SK-N-SH (cell line): ENCODE results near the gene MEF2A. TPM values are rescaled to one million over a fixed set of nuclear protein-coding genes. Genes with fewer than 3 reads are reported as not detected.

ENCODE experiments used
- CTCF ChIA-PET: fragments of 300-600, 350-600 bp; formaldehyde crosslinking; extraction: SDS; loops from one replicate; lab custom pipeline; 2021; lab: Yijun Ruan, JAX
- POLR2A ChIA-PET: fragments of 350-600 bp; sonication (Branson Sonifier 250); formaldehyde crosslinking; extraction: SDS; loops from one replicate; lab custom pipeline; 2020; ENCODE audit warnings: antibody characterized with exemption, inconsistent platforms; lab: Yijun Ruan, JAX
- DNase-seq: peaks from one replicate; pipeline ENCODE4 v3.0.0; 2012
- H2AFZ ChIP-seq: fragments of 200-600 bp; sonication (generic); 2 replicates; pipeline ENCODE4 v1.8.1; 2016; ENCODE audit warnings: antibody characterized with exemption, mild to moderate bottlenecking, low read depth
- H3F3A ChIP-seq: fragments of 200-600 bp; sonication (generic); replicated peaks from 2 replicates; pipeline ENCODE3; 2016; ENCODE audit warnings: antibody characterized with exemption, mild to moderate bottlenecking; ENCODE audit not compliant: insufficient read depth
- H3K27ac ChIP-seq, 2 experiments: fragments of 200-500 bp in 1 of 2; fragments of 200-600 bp in 1 of 2; sonication (Bioruptor generic) in 1 of 2; sonication (generic), shearing (Covaris generic) in 1 of 2; 2 replicates each; pipeline versions ENCODE4 v1.5.1 to v1.6.1; 2014 to 2016; ENCODE audit warnings: low read depth in 2 of 2, inconsistent platforms in 1 of 2, low read length in 1 of 2, mild to moderate bottlenecking in 1 of 2, mixed read lengths in 1 of 2
- H3K27me3 ChIP-seq: fragments of 200-600 bp; sonication (generic), shearing (Covaris generic); 2 replicates; pipeline ENCODE4 v1.6.1; 2016; ENCODE audit warnings: mixed run types; ENCODE audit not compliant: insufficient read depth
- H3K36me3 ChIP-seq, 2 experiments: fragments of 200-500 bp in 1 of 2; fragments of 200-600 bp in 1 of 2; sonication (Bioruptor generic) in 1 of 2; sonication (generic) in 1 of 2; replicated peaks in 1 of 2; 2 replicates each; pipeline versions ENCODE3 to v1.5.1; 2014 to 2016; ENCODE audit warnings: low read length in 1 of 2, mild to moderate bottlenecking in 1 of 2; ENCODE audit not compliant: insufficient read depth in 2 of 2, control insufficient read depth in 1 of 2
- H3K4me1 ChIP-seq, 2 experiments: fragments of 200-500 bp in 1 of 2; fragments of 200-600 bp in 1 of 2; sonication (Bioruptor generic) in 1 of 2; sonication (generic), shearing (Covaris generic) in 1 of 2; 2 replicates each; pipeline versions ENCODE4 v1.5.1 to v1.6.1; 2014 to 2016; ENCODE audit warnings: low read depth in 1 of 2, low read length in 1 of 2, mixed run types in 1 of 2; ENCODE audit not compliant: insufficient read depth in 2 of 2, control insufficient read depth in 1 of 2
- H3K4me2 ChIP-seq: fragments of 200-600 bp; sonication (generic), shearing (Covaris generic); 2 replicates; pipeline ENCODE4 v1.6.1; 2017; ENCODE audit warnings: mixed run types
- H3K4me3 ChIP-seq, 2 experiments: fragments of 200-500 bp in 1 of 2; fragments of 200-600 bp in 1 of 2; sonication (Bioruptor generic) in 1 of 2; sonication (generic), shearing (Covaris generic) in 1 of 2; 2 replicates each; pipeline versions ENCODE4 v1.5.1 to v1.8.1; 2014 to 2016; ENCODE audit warnings: low read depth in 2 of 2, inconsistent platforms in 1 of 2, low read length in 1 of 2, mild to moderate bottlenecking in 1 of 2, mixed read lengths in 1 of 2, moderate library complexity in 1 of 2
- H3K79me2 ChIP-seq: fragments of 200-600 bp; sonication (generic); 2 replicates; pipeline ENCODE4 v1.8.1; 2017; ENCODE audit warnings: mild to moderate bottlenecking; ENCODE audit not compliant: insufficient read depth
- H3K9ac ChIP-seq: fragments of 200-600 bp; sonication (generic); 2 replicates; pipeline ENCODE4 v1.6.1; 2017; ENCODE audit warnings: mixed run types
- H3K9me2 ChIP-seq: fragments of 200-600 bp; sonication (generic); 2 replicates; pipeline ENCODE4 v1.6.1; 2017; ENCODE audit warnings: mixed run types
- H3K9me3 ChIP-seq: fragments of 200-600 bp; sonication (generic); 2 replicates; pipeline ENCODE4 v1.6.1; 2017; ENCODE audit warnings: mixed run types, mild to moderate bottlenecking, moderate library complexity
- H4K20me1 ChIP-seq: fragments of 200-600 bp; sonication (generic); 2 replicates; pipeline ENCODE4 v1.6.1; 2017; ENCODE audit warnings: mild to moderate bottlenecking, mixed run types; ENCODE audit not compliant: insufficient read depth
- FOXJ3 ChIP-seq: sonication (generic); formaldehyde crosslinking; IDR thresholded peaks from 2 replicates; pipeline ENCODE4 v1.5.1; 2020; ENCODE audit warnings: mild to moderate bottlenecking, missing genetic modification reagents
- FOXM1 ChIP-seq: IDR thresholded peaks from 2 replicates; pipeline ENCODE4 v1.4.0; 2012; ENCODE audit warnings: low read depth, mild to moderate bottlenecking
- GATA2 ChIP-seq: sonication (generic); formaldehyde crosslinking; IDR thresholded peaks from 2 replicates; pipeline ENCODE4 v1.5.0; 2020; ENCODE audit warnings: mild to moderate bottlenecking, missing genetic modification reagents
- MAX ChIP-seq: IDR thresholded peaks from 2 replicates; pipeline ENCODE4 v1.4.0; 2012; ENCODE audit warnings: low read depth
- MXI1 ChIP-seq: IDR thresholded peaks from 2 replicates; pipeline ENCODE4 v1.6.1; 2012; ENCODE audit warnings: mild to moderate bottlenecking, low read depth, low read length, improper control_type of control experiment
- NFIC ChIP-seq: IDR thresholded peaks from 2 replicates; pipeline ENCODE4 v1.4.0; 2012; ENCODE audit warnings: borderline replicate concordance
- RFX5 ChIP-seq: IDR thresholded peaks from 2 replicates; pipeline ENCODE4 v1.6.1; 2012; ENCODE audit warnings: mild to moderate bottlenecking, improper control_type of control experiment, low read length
- RXRA ChIP-seq: IDR thresholded peaks from 2 replicates; pipeline ENCODE4 v1.4.0; 2012; ENCODE audit warnings: low read depth, mild to moderate bottlenecking, borderline replicate concordance
- TAF1 ChIP-seq: IDR thresholded peaks from 2 replicates; pipeline ENCODE4 v1.6.1; 2012; ENCODE audit warnings: low read depth, mild to moderate bottlenecking, low read length, moderate library complexity, borderline replicate concordance
- TCF12 ChIP-seq: IDR thresholded peaks from 2 replicates; pipeline ENCODE4 v1.4.0; 2012
- USF2 ChIP-seq: fragments of 150-350 bp; IDR thresholded peaks from 2 replicates; pipeline ENCODE4 v1.6.1; 2017; ENCODE audit warnings: antibody characterized with exemption, low read length, low read depth, borderline replicate concordance
- WGBS: methylation state at CpG from one replicate; pipeline ENCODE4 v1.1.6; 2017; ENCODE audit warnings: low lambda C conversion rate; 5-methylcytosine and 5-hydroxymethylcytosine counted together
- polyA plus RNA-seq, 3 experiments: library from polyadenylated mRNA; depleted of rRNA; stranded (reverse); fragments of >200 nt; gene quantifications; 2 replicates each; pipeline ENCODE4 v1.2.3, GENCODE V29; 2012
- TF ChIP-seq, protein P1 (sequence below): fragments of 150-350 bp; IDR thresholded peaks from 2 replicates; pipeline ENCODE4 v1.6.1; 2016; ENCODE audit warnings: mild to moderate bottlenecking, low read depth, low read length
- TF ChIP-seq, protein P2 (sequence below): fragments of 200-600 bp; sonication (generic); IDR thresholded peaks from 2 replicates; pipeline ENCODE4 v1.6.1; 2017; ENCODE audit warnings: antibody characterized with exemption, mild to moderate bottlenecking, moderate library complexity

MEF2A gene
- polyA plus RNA-seq, 1 of the 3 experiments (the other 2 are of a cell fraction), result 20.9 TPM

GRCh38 chr15:99668533-99669182 is 102.9 kb downstream of the MEF2A start:
- Histone ChIP-seq H3K79me2 (no peaks in the 10 kb centered on the region), H3K9me2 (no peaks in the 10 kb centered on the region), H3F3A (no peaks in the 10 kb centered on the region), H3K4me1 (no peaks in the 10 kb centered on the region), H3K9ac (no peak overlapping the region), H3K4me2 (no peak overlapping the region), H3K27ac (no peak overlapping the region), H3K4me3 (no peak overlapping the region), H3K36me3 (peaks cover 23 to 57% of the 10 kb centered on the region in 2 experiments), H4K20me1 (no peaks in the 10 kb centered on the region), H2AFZ (no peak overlapping the region), H3K9me3 (no peaks in the 10 kb centered on the region), H3K27me3 (no peaks in the 10 kb centered on the region)
- POLR2A ChIA-PET, result no interaction called here
- 98% methylated on average over 2 of the region's 2 CpGs for WGBS
- TF ChIP-seq GATA2 (no peak), FOXM1 (no peak)
- CTCF ChIA-PET, result interaction anchor here (1.4 to 1.5 kb wide), 3 partner anchors 23 to 283 kb away, joined by 3 to 6 read pairs (median 5); no protein-coding TSS in a partner anchor
- DNase-seq, result no peak

DNA sequence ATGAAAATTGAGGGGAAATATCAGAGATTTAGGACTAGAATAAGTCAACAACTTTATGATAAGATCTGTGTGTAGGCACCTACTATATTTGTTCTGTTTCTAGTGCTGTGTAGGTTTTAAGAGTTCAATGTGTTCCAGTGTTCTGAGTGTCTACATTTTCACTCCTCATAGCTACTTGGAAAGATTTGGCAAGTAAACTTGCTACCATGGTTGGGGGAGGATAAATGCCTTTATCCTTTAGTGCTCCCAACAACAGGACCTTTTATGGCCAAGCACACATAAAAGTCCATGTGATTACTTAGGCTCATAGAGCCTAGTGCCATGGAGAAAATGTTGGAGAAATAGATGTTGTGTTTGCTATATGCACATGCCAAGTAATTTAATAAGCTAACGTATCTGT is 103.5 kb downstream of the MEF2A start:
- WGBS, result 91% methylated on average over 1 of the region's 1 CpG
- H3K4me3 ChIP-seq, result no peak overlapping the region
- no peaks in the 10 kb centered on the region for H3K9me3 ChIP-seq
- POLR2A ChIA-PET, result no interaction called here
- H3K79me2 ChIP-seq, result no peaks in the 10 kb centered on the region
- no peaks in the 10 kb centered on the region for H4K20me1 ChIP-seq
- CTCF ChIA-PET, result interaction anchor here (1.4 to 1.5 kb wide), 3 partner anchors 23 to 284 kb away, joined by 3 to 6 read pairs (median 5); no protein-coding TSS in a partner anchor
- no peak overlapping the region for H3K27ac ChIP-seq
- no peak overlapping the region for H3K4me2 ChIP-seq
- no peak for DNase-seq
- TF ChIP-seq MXI1, result no peak
- TF ChIP-seq FOXJ3 (CRISPR knock-in tag), result no peak
- TF ChIP-seq RFX5, result no peak
- no peak for TF ChIP-seq TCF12
- TF ChIP-seq GATA2, result no peak
- no peak for TF ChIP-seq RXRA
- TF ChIP-seq USF2, result no peak
- TF ChIP-seq NFIC, result no peak
- TF ChIP-seq MAX, result no peak
- TF ChIP-seq, protein P1, sequence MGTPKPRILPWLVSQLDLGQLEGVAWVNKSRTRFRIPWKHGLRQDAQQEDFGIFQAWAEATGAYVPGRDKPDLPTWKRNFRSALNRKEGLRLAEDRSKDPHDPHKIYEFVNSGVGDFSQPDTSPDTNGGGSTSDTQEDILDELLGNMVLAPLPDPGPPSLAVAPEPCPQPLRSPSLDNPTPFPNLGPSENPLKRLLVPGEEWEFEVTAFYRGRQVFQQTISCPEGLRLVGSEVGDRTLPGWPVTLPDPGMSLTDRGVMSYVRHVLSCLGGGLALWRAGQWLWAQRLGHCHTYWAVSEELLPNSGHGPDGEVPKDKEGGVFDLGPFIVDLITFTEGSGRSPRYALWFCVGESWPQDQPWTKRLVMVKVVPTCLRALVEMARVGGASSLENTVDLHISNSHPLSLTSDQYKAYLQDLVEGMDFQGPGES, result no peak
- TF ChIP-seq, protein P2, sequence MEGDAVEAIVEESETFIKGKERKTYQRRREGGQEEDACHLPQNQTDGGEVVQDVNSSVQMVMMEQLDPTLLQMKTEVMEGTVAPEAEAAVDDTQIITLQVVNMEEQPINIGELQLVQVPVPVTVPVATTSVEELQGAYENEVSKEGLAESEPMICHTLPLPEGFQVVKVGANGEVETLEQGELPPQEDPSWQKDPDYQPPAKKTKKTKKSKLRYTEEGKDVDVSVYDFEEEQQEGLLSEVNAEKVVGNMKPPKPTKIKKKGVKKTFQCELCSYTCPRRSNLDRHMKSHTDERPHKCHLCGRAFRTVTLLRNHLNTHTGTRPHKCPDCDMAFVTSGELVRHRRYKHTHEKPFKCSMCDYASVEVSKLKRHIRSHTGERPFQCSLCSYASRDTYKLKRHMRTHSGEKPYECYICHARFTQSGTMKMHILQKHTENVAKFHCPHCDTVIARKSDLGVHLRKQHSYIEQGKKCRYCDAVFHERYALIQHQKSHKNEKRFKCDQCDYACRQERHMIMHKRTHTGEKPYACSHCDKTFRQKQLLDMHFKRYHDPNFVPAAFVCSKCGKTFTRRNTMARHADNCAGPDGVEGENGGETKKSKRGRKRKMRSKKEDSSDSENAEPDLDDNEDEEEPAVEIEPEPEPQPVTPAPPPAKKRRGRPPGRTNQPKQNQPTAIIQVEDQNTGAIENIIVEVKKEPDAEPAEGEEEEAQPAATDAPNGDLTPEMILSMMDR, result no peak
- no peak for TF ChIP-seq TAF1
- TF ChIP-seq, all 33 proteins: peak for 0
- Histone ChIP-seq H3K36me3 (peaks cover 22 to 55% of the 10 kb centered on the region in 2 experiments), H3K9ac (no peak overlapping the region), H3K9me2 (no peaks in the 10 kb centered on the region), H3K27me3 (no peaks in the 10 kb centered on the region), H2AFZ (no peak overlapping the region), H3K4me1 (no peaks in the 10 kb centered on the region), H3F3A (no peaks in the 10 kb centered on the region)
